ENCODE data around the gene ZNF439. TPM values are rescaled to one million over a fixed set of nuclear protein-coding genes. Genes with fewer than 3 reads are reported as not detected.

The ZNF439 gene
- total and polyA plus RNA-seq, 2 of the 13 experiments (the other 11 are each of a cell fraction or from before 2014, with no cell fraction given), result 2.9 to 4.9 TPM

DNA sequence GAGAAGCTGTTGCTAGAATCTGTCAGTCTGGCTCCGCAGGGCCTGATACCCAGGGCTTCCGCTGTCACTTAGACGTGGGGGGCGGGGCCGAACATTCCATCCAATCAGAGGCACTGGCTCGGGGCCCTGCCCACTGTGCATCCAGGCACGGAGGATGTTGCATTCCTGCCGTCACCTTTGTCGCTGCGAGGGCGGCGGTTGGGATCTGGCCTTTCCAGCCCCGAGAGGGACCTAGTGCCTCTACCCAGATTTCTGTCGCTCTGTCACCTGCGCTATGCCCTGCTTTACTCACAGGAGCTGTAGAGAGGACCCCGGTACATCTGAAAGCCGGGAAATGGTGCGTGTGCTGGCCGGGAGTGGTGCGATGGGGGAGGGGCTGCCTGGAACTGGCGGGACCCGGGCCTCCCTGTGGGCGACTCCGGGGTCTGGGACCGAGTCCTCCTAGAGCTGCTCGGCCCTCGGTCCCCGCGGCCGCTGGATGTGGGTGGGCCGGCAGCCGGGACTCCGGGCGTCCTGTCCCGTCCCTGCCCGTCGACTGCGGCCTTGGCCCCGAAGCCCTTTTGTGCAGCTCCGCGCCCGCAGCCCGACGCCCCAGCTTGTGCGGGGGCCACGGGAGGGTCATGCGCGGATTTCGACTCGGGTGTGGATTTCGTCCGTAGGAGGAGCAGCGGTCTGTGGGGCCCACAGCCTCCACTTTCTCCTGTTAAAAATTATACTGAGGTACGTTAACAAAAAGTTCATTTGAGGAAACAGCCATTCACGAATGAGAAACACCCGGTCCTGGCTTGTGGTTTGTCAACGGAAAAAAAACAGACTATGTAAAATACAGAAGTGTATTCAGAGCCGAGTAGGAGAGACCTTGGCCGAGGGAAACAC, at the start of gene ZNF439 (continued):
- TF ChIP-seq, protein P1, sequence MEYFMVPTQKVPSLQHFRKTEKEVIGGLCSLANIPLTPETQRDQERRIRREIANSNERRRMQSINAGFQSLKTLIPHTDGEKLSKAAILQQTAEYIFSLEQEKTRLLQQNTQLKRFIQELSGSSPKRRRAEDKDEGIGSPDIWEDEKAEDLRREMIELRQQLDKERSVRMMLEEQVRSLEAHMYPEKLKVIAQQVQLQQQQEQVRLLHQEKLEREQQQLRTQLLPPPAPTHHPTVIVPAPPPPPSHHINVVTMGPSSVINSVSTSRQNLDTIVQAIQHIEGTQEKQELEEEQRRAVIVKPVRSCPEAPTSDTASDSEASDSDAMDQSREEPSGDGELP (IDR thresholded peaks at IDR 0.05; ENCODE audit: borderline replicate concordance, low read depth), result no peak
- no peak for TF ChIP-seq ZNF780A (CRISPR knock-in tag; IDR thresholded peaks at IDR 0.05)
- no peak for TF ChIP-seq ZSCAN31 (CRISPR knock-in tag; IDR thresholded peaks at IDR 0.05; ENCODE audit: low read depth)
- no peak for TF ChIP-seq ZNF446 (CRISPR knock-in tag; IDR thresholded peaks at IDR 0.05)
- TF ChIP-seq, protein P2, sequence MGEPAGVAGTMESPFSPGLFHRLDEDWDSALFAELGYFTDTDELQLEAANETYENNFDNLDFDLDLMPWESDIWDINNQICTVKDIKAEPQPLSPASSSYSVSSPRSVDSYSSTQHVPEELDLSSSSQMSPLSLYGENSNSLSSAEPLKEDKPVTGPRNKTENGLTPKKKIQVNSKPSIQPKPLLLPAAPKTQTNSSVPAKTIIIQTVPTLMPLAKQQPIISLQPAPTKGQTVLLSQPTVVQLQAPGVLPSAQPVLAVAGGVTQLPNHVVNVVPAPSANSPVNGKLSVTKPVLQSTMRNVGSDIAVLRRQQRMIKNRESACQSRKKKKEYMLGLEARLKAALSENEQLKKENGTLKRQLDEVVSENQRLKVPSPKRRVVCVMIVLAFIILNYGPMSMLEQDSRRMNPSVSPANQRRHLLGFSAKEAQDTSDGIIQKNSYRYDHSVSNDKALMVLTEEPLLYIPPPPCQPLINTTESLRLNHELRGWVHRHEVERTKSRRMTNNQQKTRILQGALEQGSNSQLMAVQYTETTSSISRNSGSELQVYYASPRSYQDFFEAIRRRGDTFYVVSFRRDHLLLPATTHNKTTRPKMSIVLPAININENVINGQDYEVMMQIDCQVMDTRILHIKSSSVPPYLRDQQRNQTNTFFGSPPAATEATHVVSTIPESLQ (CRISPR knock-in tag; conservative IDR thresholded peaks at IDR 0.05), result no peak
- TF ChIP-seq, protein P3, sequence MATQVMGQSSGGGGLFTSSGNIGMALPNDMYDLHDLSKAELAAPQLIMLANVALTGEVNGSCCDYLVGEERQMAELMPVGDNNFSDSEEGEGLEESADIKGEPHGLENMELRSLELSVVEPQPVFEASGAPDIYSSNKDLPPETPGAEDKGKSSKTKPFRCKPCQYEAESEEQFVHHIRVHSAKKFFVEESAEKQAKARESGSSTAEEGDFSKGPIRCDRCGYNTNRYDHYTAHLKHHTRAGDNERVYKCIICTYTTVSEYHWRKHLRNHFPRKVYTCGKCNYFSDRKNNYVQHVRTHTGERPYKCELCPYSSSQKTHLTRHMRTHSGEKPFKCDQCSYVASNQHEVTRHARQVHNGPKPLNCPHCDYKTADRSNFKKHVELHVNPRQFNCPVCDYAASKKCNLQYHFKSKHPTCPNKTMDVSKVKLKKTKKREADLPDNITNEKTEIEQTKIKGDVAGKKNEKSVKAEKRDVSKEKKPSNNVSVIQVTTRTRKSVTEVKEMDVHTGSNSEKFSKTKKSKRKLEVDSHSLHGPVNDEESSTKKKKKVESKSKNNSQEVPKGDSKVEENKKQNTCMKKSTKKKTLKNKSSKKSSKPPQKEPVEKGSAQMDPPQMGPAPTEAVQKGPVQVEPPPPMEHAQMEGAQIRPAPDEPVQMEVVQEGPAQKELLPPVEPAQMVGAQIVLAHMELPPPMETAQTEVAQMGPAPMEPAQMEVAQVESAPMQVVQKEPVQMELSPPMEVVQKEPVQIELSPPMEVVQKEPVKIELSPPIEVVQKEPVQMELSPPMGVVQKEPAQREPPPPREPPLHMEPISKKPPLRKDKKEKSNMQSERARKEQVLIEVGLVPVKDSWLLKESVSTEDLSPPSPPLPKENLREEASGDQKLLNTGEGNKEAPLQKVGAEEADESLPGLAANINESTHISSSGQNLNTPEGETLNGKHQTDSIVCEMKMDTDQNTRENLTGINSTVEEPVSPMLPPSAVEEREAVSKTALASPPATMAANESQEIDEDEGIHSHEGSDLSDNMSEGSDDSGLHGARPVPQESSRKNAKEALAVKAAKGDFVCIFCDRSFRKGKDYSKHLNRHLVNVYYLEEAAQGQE (IDR thresholded peaks at IDR 0.05; ENCODE audit: borderline replicate concordance in 1 of 2, low read depth in 1 of 2, low read length in 2 of 2), result no peak
- 0 out of 2 replicates have a peak, but pooled peaks have one; percentile 19 for TF ChIP-seq ZNF572 (CRISPR knock-in tag; IDR thresholded peaks at IDR 0.05)
- no peak for TF ChIP-seq FOXA3 (CRISPR knock-in tag; IDR thresholded peaks at IDR 0.05)
- TF ChIP-seq, protein P4, sequence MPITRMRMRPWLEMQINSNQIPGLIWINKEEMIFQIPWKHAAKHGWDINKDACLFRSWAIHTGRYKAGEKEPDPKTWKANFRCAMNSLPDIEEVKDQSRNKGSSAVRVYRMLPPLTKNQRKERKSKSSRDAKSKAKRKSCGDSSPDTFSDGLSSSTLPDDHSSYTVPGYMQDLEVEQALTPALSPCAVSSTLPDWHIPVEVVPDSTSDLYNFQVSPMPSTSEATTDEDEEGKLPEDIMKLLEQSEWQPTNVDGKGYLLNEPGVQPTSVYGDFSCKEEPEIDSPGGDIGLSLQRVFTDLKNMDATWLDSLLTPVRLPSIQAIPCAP (CRISPR knock-in tag; IDR thresholded peaks at IDR 0.05; ENCODE audit: low read depth), result no peak
- peak; percentile 65 for TF ChIP-seq ELF1 (CRISPR knock-in tag; IDR thresholded peaks at IDR 0.05)
- TF ChIP-seq TAF1 (CRISPR knock-in tag; IDR thresholded peaks at IDR 0.05), result peak; percentile 52; the same call in 1 of the 2 replicates
- no peak for TF ChIP-seq ZFAT (CRISPR knock-in tag; conservative IDR thresholded peaks at IDR 0.05)
- TF ChIP-seq, protein P5, sequence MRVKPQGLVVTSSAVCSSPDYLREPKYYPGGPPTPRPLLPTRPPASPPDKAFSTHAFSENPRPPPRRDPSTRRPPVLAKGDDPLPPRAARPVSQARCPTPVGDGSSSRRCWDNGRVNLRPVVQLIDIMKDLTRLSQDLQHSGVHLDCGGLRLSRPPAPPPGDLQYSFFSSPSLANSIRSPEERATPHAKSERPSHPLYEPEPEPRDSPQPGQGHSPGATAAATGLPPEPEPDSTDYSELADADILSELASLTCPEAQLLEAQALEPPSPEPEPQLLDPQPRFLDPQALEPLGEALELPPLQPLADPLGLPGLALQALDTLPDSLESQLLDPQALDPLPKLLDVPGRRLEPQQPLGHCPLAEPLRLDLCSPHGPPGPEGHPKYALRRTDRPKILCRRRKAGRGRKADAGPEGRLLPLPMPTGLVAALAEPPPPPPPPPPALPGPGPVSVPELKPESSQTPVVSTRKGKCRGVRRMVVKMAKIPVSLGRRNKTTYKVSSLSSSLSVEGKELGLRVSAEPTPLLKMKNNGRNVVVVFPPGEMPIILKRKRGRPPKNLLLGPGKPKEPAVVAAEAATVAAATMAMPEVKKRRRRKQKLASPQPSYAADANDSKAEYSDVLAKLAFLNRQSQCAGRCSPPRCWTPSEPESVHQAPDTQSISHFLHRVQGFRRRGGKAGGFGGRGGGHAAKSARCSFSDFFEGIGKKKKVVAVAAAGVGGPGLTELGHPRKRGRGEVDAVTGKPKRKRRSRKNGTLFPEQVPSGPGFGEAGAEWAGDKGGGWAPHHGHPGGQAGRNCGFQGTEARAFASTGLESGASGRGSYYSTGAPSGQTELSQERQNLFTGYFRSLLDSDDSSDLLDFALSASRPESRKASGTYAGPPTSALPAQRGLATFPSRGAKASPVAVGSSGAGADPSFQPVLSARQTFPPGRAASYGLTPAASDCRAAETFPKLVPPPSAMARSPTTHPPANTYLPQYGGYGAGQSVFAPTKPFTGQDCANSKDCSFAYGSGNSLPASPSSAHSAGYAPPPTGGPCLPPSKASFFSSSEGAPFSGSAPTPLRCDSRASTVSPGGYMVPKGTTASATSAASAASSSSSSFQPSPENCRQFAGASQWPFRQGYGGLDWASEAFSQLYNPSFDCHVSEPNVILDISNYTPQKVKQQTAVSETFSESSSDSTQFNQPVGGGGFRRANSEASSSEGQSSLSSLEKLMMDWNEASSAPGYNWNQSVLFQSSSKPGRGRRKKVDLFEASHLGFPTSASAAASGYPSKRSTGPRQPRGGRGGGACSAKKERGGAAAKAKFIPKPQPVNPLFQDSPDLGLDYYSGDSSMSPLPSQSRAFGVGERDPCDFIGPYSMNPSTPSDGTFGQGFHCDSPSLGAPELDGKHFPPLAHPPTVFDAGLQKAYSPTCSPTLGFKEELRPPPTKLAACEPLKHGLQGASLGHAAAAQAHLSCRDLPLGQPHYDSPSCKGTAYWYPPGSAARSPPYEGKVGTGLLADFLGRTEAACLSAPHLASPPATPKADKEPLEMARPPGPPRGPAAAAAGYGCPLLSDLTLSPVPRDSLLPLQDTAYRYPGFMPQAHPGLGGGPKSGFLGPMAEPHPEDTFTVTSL (CRISPR knock-in tag; IDR thresholded peaks at IDR 0.05; ENCODE audit: borderline replicate concordance), result no peak
